ENCODE results near the gene ASB4. TPM values are rescaled to one million over a fixed set of nuclear protein-coding genes. Genes with fewer than 3 reads are reported as not detected.

ASB4 gene
- total RNA-seq, 4 donors from 2014 or later, result not detected

DNA sequence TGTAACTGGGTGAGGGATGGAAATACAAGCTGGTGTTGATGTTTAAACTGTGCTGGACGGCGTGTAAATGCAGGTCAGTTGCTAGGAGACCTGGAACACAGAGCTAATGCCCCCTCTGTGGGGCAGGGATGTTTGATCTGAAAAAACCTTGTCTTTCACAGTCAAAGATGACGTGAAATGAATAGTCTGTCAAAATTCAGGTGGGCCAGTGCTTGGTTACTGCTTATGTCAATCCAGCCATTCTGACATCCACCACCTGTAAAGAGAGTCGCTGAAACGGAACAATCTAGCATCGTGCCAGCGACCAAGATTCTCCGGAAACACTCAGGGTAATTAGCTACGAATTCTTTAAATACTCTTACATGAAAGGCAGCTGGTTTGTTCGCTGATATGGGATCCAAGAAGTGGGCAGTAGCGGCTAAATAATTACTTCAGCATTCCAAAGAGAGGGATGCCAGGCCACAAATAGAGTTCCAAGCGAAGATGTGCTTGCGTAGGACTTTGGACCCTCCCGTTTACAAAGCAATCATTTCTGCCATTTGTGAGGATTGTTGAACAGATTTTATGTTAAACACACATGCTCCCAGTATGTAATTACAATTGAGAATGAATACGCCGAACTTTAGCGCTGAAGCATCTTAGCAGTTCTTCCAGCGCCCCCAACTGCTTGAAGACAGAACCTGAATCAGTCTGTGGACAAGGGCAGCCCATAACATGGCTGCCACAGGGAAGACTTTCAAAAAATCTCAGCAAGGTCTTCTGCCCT lies 7.3 kb upstream of the ASB4 start:
- TF ChIP-seq POLR2AphosphoS5 (IDR thresholded peaks at IDR 0.05) (no peak), EP300 (IDR thresholded peaks at IDR 0.05) (no peak), POLR2A (IDR thresholded peaks at IDR 0.05) (no peak), CTCF (IDR thresholded peaks at IDR 0.05) (no peak)
- no peak for ATAC-seq
- WGBS, 2 donors (ENCODE audit: low coverage in 1 of 2), result 38 to 48% methylated on average over 18 of the region's 18 CpGs
- peaks cover 7% of the 10 kb centered on the region for H3K27me3 ChIP-seq
- H3K27ac ChIP-seq, result no peak overlapping the region
- no peaks in the 10 kb centered on the region for H3K4me1 ChIP-seq
- H3K9me3 ChIP-seq, result no peaks in the 10 kb centered on the region
- H3K36me3 ChIP-seq, result no peaks in the 10 kb centered on the region
- H3K4me3 ChIP-seq, result no peak overlapping the region

DNA sequence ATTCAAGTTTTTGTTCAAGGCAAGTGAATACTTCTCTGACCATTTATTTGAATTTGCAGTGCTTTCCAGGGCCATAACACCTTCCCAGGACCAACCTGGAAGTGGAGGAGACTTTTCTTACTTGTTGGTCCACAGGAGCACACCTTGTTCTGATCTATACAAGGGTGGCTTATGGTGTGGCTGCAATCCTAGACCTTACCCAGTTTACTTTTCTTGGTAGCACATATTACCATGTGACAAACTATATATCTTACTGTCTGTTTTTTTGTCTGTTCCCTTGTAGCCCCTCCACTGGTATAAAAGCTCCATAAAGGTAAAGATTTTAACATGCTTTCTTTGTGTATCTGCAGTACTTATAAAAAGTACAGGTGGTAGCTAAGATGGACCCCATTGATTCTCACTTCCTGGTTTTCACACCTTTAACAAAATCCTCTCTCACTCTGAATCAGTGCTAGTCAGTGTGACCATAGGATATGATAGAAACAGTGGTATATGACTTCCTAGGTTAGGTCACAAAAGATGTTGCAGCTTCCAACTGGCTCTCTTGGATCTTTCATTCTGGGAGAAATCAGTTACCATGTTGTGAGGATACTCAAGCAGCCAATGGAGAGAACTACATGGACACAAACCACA lies 5.6 kb upstream of the ASB4 start:
- no peaks in the 10 kb centered on the region for H3K36me3 ChIP-seq
- H3K4me1 ChIP-seq, result no peaks in the 10 kb centered on the region
- no peak for ATAC-seq
- no peak overlapping the region for H3K4me3 ChIP-seq
- peaks cover 7% of the 10 kb centered on the region for H3K27me3 ChIP-seq
- no peaks in the 10 kb centered on the region for H3K9me3 ChIP-seq
- no peak overlapping the region for H3K27ac ChIP-seq
- TF ChIP-seq POLR2A (IDR thresholded peaks at IDR 0.05), result no peak
- TF ChIP-seq POLR2AphosphoS5 (IDR thresholded peaks at IDR 0.05), result no peak
- TF ChIP-seq EP300 (IDR thresholded peaks at IDR 0.05), result no peak
- TF ChIP-seq CTCF (IDR thresholded peaks at IDR 0.05), result no peak

- no peaks in the 10 kb centered on the region for H3K4me1 ChIP-seq
- TF ChIP-seq CTCF (IDR thresholded peaks at IDR 0.05) (no peak), EP300 (IDR thresholded peaks at IDR 0.05) (no peak)
- ATAC-seq, result no peak
- no peak overlapping the region for H3K27ac ChIP-seq
- no peaks in the 10 kb centered on the region for H3K9me3 ChIP-seq
- H3K4me3 ChIP-seq, result no peak overlapping the region
- H3K27me3 ChIP-seq, result peaks cover 7% of the 10 kb centered on the region
- 84 to 96% methylated on average over 2 to 3 of the region's 3 CpGs for WGBS, 2 donors (ENCODE audit: low coverage in 1 of 2)
- no peaks in the 10 kb centered on the region for H3K36me3 ChIP-seq
These were observed 4.2 kb upstream of the ASB4 start for GRCh38 chr7:95481271-95482165.

- no peak overlapping the region for H3K27ac ChIP-seq
- no peak for ATAC-seq
- H3K27me3 ChIP-seq, result peaks cover 7% of the 10 kb centered on the region
- no peaks in the 10 kb centered on the region for H3K4me1 ChIP-seq
- H3K36me3 ChIP-seq, result no peaks in the 10 kb centered on the region
- no peaks in the 10 kb centered on the region for H3K9me3 ChIP-seq
- H3K4me3 ChIP-seq, result no peak overlapping the region
- 86 to 89% methylated on average over 4 of the region's 4 CpGs for WGBS, 2 donors (ENCODE audit: low coverage in 1 of 2)
- no peak for TF ChIP-seq POLR2AphosphoS5 (IDR thresholded peaks at IDR 0.05)
- no peak for TF ChIP-seq POLR2A (IDR thresholded peaks at IDR 0.05)
- TF ChIP-seq EP300 (IDR thresholded peaks at IDR 0.05), result no peak
- no peak for TF ChIP-seq CTCF (IDR thresholded peaks at IDR 0.05)
These were observed 3.3 kb upstream of the ASB4 start for GRCh38 chr7:95482424-95482823.

All from gastroesophageal sphincter (tissue), 4 donors.